GM18870 (cell line): ENCODE data around the gene BIN1.

Experiments used
- ATAC-seq: cut with Tn5 transposase; IDR thresholded peaks from one replicate; pipeline ENCODE4 v1.9.1; 2021; ENCODE audit warnings: moderate library complexity; ENCODE audit not compliant: unreplicated experiment

BIN1 gene

DNA sequence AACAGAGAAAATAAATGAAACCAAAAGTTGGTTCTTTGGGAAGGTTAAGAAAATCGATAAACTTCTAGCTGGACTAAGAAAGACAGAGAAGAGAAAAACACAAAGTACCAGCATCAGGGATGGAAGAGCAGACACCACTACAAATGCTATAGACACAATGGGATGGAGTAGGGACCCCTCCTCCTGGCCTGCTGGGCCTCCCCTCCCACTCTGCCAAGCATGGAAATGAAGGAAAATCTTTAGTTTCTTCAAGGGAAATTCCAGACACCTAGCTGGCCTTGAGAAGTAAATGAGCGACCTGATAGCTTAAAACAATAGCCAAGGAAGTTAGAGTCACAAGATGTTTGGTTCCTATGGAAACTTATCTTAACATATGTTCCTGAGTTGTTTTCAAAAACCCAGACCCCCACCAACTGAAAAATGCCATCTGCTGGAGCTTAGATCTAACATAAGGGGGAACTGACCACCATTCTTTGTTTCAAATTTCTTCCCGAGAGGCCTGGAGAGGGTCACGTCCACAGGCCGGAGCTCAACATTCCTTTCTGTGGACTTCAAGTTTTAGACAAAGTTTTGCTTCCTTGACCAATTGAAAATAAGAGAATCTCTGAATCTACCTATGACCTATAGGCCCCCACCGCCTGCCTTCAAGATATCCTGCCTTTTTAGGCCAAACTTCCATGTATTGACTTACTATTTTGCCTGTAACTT is 101.9 kb downstream of the BIN1 start:
- no peak for ATAC-seq

GRCh38 chr2:127003070-127003800 is 103.7 kb downstream of the BIN1 start:
- no peak for ATAC-seq

GRCh38 chr2:127001751-127002150 is 105.2 kb downstream of the BIN1 start:
- no peak for ATAC-seq

DNA sequence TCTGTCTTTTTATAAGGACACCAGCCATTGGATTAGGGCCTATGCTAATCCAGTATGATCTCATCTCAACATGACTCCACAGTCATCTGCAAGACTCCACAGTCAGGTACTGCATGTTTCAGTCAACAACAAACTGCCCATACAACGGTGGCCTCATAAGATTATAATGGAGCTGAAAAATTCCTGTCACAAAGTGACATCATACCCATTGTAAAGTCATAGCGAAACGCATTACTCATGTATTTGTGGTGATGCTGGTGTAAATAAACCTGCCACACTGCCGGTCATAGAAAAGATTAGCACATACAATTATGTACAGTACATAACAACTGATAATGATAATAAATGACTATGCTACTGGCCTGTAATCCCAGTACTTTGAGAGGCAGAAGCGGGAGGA is 106.0 kb downstream of the BIN1 start:
- no peak for ATAC-seq

DNA sequence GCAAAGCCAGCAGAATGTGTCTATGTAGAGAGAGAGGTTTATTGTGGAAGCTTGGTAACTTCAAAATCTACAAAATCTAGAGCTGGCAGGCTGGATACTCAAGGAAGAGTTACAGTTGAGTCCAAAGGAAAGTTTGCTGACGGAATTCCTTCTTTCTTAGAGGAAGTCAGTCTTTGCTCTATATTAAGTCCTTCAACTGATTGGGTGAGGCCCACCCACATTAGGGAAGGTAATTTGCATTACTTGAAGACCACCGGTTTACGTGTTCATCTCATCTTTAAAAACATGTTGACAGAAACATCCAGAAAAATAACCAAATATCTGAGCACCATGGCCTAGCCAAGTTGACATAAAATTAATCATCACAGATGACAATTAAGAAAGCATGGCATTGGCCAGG is 106.8 kb downstream of the BIN1 start:
- ATAC-seq = no peak

DNA sequence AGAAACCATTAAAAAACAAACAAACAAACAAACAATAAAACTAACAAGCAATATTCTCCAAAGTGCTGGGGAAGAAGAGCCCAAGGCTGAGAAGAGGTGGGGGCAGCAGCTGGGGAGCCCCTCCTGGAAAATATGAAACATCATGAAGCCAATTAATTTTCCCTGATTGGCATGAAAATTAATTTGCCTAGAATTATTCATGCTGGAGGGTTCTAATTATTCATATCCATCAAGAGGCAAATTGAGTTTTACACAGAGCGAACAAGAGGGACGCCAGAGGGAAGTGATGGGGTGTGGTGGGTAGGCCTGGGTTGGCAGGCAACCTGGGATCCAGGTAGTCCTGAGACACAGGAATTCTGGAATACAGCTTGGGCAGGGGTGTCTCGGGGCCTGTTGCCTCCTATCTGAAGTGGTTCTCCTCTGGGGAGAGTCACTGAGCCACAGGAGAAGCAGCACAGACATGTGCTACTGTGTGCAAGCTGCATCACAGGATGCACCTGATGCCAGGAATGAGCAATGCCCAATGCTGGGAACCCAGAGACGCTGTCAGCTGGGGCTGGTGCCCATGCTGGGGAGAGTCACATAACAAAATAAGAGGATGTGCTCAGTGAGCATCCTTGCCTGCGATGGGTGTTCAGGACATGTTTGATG is 107.7 kb downstream of the BIN1 start:
- no peak for ATAC-seq

GRCh38 chr2:126998486-126998885 is 108.5 kb downstream of the BIN1 start:
- ATAC-seq = no peak
